GM23338 (cell line): ENCODE measurements around the gene RAB3B. TPM values are rescaled to one million over a fixed set of nuclear protein-coding genes. Genes with fewer than 3 reads are reported as not detected.

Source experiments
- ATAC-seq: fragments of 200-7000 bp; cut with Tn5 transposase; 3 replicates; pipeline ENCODE4 v1.9.1; 2020
- DNase-seq: peaks from one replicate; pipeline ENCODE4 v3.0.0-alpha.2; 2015; ENCODE audit warnings: low spot score
- H2AFZ ChIP-seq: fragments of 200-600 bp; sonication (generic); 2 replicates; pipeline ENCODE4 v1.8.0; 2016; ENCODE audit warnings: antibody characterized with exemption, mild to moderate bottlenecking, moderate library complexity
- H3F3A ChIP-seq: fragments of 200-600 bp; sonication (generic); replicated peaks from 2 replicates; pipeline ENCODE4 v1.8.0; 2017; ENCODE audit warnings: antibody characterized with exemption, mixed run types, low read depth
- H3K27ac ChIP-seq: fragments of 200-600 bp; sonication (generic); 2 replicates; pipeline ENCODE4 v1.6.1; 2016; ENCODE audit warnings: low read depth
- H3K27me3 ChIP-seq: fragments of 200-600 bp; sonication (generic); 2 replicates; pipeline ENCODE4 v1.8.0; 2016; ENCODE audit warnings: mild to moderate bottlenecking, mixed run types, moderate library complexity; ENCODE audit not compliant: insufficient read depth
- H3K36me3 ChIP-seq: fragments of 200-600 bp; sonication (generic); 2 replicates; pipeline ENCODE4 v1.8.0; 2016; ENCODE audit warnings: mild to moderate bottlenecking; ENCODE audit not compliant: insufficient read depth
- H3K4me1 ChIP-seq: fragments of 200-600 bp; sonication (generic); 2 replicates; pipeline ENCODE4 v1.8.0; 2016; ENCODE audit warnings: mild to moderate bottlenecking, moderate library complexity; ENCODE audit not compliant: insufficient read depth
- H3K4me2 ChIP-seq: fragments of 200-600 bp; sonication (generic); 2 replicates; pipeline ENCODE4 v1.7.1; 2017; ENCODE audit warnings: mixed run types
- H3K4me3 ChIP-seq: fragments of 200-600 bp; sonication (generic); 2 replicates; pipeline ENCODE4 v1.6.1; 2016; ENCODE audit warnings: mixed run types
- H3K79me2 ChIP-seq: fragments of 200-600 bp; sonication (generic); replicated peaks from 2 replicates; pipeline ENCODE4 v1.8.0; 2017; ENCODE audit warnings: mild to moderate bottlenecking; ENCODE audit not compliant: insufficient read depth
- H3K9me2 ChIP-seq: fragments of 200-600 bp; sonication (generic); 2 replicates; pipeline ENCODE4 v1.8.0; 2017; ENCODE audit not compliant: insufficient read depth
- H4K20me1 ChIP-seq: fragments of 200-600 bp; sonication (generic); replicated peaks from 2 replicates; pipeline ENCODE4 v1.8.0; 2017; ENCODE audit warnings: mild to moderate bottlenecking; ENCODE audit not compliant: insufficient read depth
- H3K27ac Mint-ChIP-seq: 2 replicates; pipeline ENCODE4 v1.8.0; 2020; ENCODE audit warnings: inconsistent platforms, mild to moderate bottlenecking, moderate library complexity, mixed read lengths
- H3K27me3 Mint-ChIP-seq: 3 replicates; pipeline ENCODE4 v1.8.0; 2022; ENCODE audit warnings: low read depth, mild to moderate bottlenecking, moderate library complexity, mixed read lengths, inconsistent platforms; ENCODE audit not compliant: insufficient read depth, poor library complexity
- H3K36me3 Mint-ChIP-seq: 3 replicates; pipeline ENCODE4 v1.8.0; 2021; ENCODE audit warnings: low read depth, mild to moderate bottlenecking, inconsistent platforms, moderate library complexity, mixed read lengths
- H3K4me1 Mint-ChIP-seq: 3 replicates; pipeline ENCODE4 v1.8.0; 2020; ENCODE audit warnings: mild to moderate bottlenecking, inconsistent platforms, mixed read lengths
- H3K4me3 Mint-ChIP-seq: 3 replicates; pipeline ENCODE4 v1.8.0; 2021; ENCODE audit warnings: moderate library complexity, mild to moderate bottlenecking, inconsistent platforms, mixed read lengths
- H3K9me3 Mint-ChIP-seq: 3 replicates; pipeline ENCODE4 v1.8.0; 2020; ENCODE audit warnings: moderate library complexity, mild to moderate bottlenecking, inconsistent platforms, mixed read lengths
- CREB1 ChIP-seq: fragments of 250-450 bp; sonication (Bioruptor Pico); IDR thresholded peaks from 2 replicates; pipeline ENCODE4 v1.5.0; 2020; ENCODE audit warnings: low read depth, mild to moderate bottlenecking, moderate library complexity
- EZH2 ChIP-seq: fragments of 200-600 bp; sonication (generic); IDR thresholded peaks from one replicate; pipeline ENCODE4 v1.8.0; 2017; ENCODE audit warnings: antibody characterized with exemption, mild to moderate bottlenecking, low read depth; ENCODE audit not compliant: unreplicated experiment
- EZH2phosphoT487 ChIP-seq: fragments of 200-600 bp; sonication (generic); IDR thresholded peaks from one replicate; pipeline ENCODE4 v1.8.1; 2018; ENCODE audit warnings: antibody characterized with exemption; ENCODE audit not compliant: unreplicated experiment
- JUNB ChIP-seq: IDR thresholded peaks from one replicate; pipeline ENCODE4 v1.6.1; 2016; ENCODE audit warnings: antibody characterized with exemption; ENCODE audit not compliant: unreplicated experiment
- ZNF114 ChIP-seq: fragments of 250-450 bp; sonication (Bioruptor Pico); IDR thresholded peaks from 2 replicates; pipeline ENCODE4 v1.5.0; 2020; ENCODE audit warnings: mild to moderate bottlenecking, moderate library complexity
- polyA plus RNA-seq: library from polyadenylated mRNA; unstranded; fragments of >200 nt; fragmentation: Nextera tagmentation; extraction: Ambion mirVana; gene quantifications from 2 replicates; pipeline ENCODE4 v1.2.1, GENCODE V29; 2016
- total RNA-seq: library from RNA; depleted of rRNA; stranded (reverse); fragments of >200 nt; shearing (Covaris generic); gene quantifications from 2 replicates; pipeline ENCODE4 v1.2.3, GENCODE V29; 2014
- TF ChIP-seq, protein P1 (sequence below): IDR thresholded peaks from one replicate; pipeline ENCODE4 v1.6.1; 2018; ENCODE audit warnings: antibody characterized with exemption; ENCODE audit not compliant: unreplicated experiment
- TF ChIP-seq, protein P2 (sequence below): IDR thresholded peaks from 2 replicates; pipeline ENCODE4 v1.6.1; 2016; ENCODE audit warnings: antibody characterized with exemption
- TF ChIP-seq, protein P3 (sequence below): fragments of 250-450 bp; sonication (Bioruptor Pico); IDR thresholded peaks from 2 replicates; pipeline ENCODE4 v1.5.0; 2020; ENCODE audit warnings: mild to moderate bottlenecking, moderate library complexity

Gene RAB3B
- total and polyA plus RNA-seq, 2 experiments from 2014 or later: 18.3 to 37.9 TPM

GRCh38 chr1:52037402-52037814 is 46.9 kb upstream of the RAB3B start:
- TF ChIP-seq EZH2phosphoT487: no peak
- TF ChIP-seq EZH2: no peak
- no peak for TF ChIP-seq CREB1 (CRISPR knock-in tag)
- TF ChIP-seq, protein P1, sequence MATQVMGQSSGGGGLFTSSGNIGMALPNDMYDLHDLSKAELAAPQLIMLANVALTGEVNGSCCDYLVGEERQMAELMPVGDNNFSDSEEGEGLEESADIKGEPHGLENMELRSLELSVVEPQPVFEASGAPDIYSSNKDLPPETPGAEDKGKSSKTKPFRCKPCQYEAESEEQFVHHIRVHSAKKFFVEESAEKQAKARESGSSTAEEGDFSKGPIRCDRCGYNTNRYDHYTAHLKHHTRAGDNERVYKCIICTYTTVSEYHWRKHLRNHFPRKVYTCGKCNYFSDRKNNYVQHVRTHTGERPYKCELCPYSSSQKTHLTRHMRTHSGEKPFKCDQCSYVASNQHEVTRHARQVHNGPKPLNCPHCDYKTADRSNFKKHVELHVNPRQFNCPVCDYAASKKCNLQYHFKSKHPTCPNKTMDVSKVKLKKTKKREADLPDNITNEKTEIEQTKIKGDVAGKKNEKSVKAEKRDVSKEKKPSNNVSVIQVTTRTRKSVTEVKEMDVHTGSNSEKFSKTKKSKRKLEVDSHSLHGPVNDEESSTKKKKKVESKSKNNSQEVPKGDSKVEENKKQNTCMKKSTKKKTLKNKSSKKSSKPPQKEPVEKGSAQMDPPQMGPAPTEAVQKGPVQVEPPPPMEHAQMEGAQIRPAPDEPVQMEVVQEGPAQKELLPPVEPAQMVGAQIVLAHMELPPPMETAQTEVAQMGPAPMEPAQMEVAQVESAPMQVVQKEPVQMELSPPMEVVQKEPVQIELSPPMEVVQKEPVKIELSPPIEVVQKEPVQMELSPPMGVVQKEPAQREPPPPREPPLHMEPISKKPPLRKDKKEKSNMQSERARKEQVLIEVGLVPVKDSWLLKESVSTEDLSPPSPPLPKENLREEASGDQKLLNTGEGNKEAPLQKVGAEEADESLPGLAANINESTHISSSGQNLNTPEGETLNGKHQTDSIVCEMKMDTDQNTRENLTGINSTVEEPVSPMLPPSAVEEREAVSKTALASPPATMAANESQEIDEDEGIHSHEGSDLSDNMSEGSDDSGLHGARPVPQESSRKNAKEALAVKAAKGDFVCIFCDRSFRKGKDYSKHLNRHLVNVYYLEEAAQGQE: no peak
- TF ChIP-seq JUNB: no peak
- TF ChIP-seq, protein P2, sequence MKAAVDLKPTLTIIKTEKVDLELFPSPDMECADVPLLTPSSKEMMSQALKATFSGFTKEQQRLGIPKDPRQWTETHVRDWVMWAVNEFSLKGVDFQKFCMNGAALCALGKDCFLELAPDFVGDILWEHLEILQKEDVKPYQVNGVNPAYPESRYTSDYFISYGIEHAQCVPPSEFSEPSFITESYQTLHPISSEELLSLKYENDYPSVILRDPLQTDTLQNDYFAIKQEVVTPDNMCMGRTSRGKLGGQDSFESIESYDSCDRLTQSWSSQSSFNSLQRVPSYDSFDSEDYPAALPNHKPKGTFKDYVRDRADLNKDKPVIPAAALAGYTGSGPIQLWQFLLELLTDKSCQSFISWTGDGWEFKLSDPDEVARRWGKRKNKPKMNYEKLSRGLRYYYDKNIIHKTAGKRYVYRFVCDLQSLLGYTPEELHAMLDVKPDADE: no peak
- Histone ChIP-seq H3K27ac (no peak overlapping the region), H3K4me3 (no peak overlapping the region), H2AFZ (no peak overlapping the region), H3K27me3 (no peaks in the 10 kb centered on the region), H3K9me2 (no peaks in the 10 kb centered on the region), H3K4me1 (peaks cover 4% of the 10 kb centered on the region), H3K79me2 (peaks cover 18% of the 10 kb centered on the region), H3K4me2 (no peak overlapping the region), H4K20me1 (peaks cover 19% of the 10 kb centered on the region), H3F3A (peaks cover 11% of the 10 kb centered on the region; the same call in 1 of the 2 replicates), H3K36me3 (peaks cover 4% of the 10 kb centered on the region)
- H3K36me3 Mint-ChIP-seq: peaks cover 33% of the 10 kb centered on the region
- no peaks in the 10 kb centered on the region for H3K27me3 Mint-ChIP-seq
- ATAC-seq (no peak), DNase-seq (no peak)
- H3K4me3 Mint-ChIP-seq: no peak overlapping the region
- H3K27ac Mint-ChIP-seq: no peak overlapping the region
- H3K9me3 Mint-ChIP-seq: no peaks in the 10 kb centered on the region
- H3K4me1 Mint-ChIP-seq: peaks cover 7% of the 10 kb centered on the region

- Histone ChIP-seq H3K9me2 (no peaks in the 10 kb centered on the region), H3F3A (peaks cover 11% of the 10 kb centered on the region), H3K4me2 (no peak overlapping the region; the same call in 1 of the 2 replicates), H3K36me3 (peaks cover 7% of the 10 kb centered on the region), H2AFZ (no peak overlapping the region), H3K79me2 (peaks cover 30% of the 10 kb centered on the region), H4K20me1 (peaks cover 14% of the 10 kb centered on the region), H3K4me1 (peaks cover 15% of the 10 kb centered on the region), H3K27me3 (no peaks in the 10 kb centered on the region), H3K4me3 (peak overlapping the region; percentile 78; the same call in 1 of the 2 replicates), H3K27ac (no peak overlapping the region)
- peaks cover 3% of the 10 kb centered on the region for H3K27me3 Mint-ChIP-seq
- H3K36me3 Mint-ChIP-seq: peaks cover 35% of the 10 kb centered on the region
- peak overlapping the region; percentile 91 for H3K4me3 Mint-ChIP-seq
- no peak overlapping the region; the same call in 1 of the 2 replicates for H3K27ac Mint-ChIP-seq
- ATAC-seq (no peak), DNase-seq (no peak)
- H3K4me1 Mint-ChIP-seq: peaks cover 18% of the 10 kb centered on the region
- H3K9me3 Mint-ChIP-seq: no peaks in the 10 kb centered on the region
- TF ChIP-seq EZH2phosphoT487 (no peak), EZH2 (no peak), ZNF114 (CRISPR knock-in tag) (no peak), JUNB (no peak)
- TF ChIP-seq, protein P2: no peak
- TF ChIP-seq, protein P3, sequence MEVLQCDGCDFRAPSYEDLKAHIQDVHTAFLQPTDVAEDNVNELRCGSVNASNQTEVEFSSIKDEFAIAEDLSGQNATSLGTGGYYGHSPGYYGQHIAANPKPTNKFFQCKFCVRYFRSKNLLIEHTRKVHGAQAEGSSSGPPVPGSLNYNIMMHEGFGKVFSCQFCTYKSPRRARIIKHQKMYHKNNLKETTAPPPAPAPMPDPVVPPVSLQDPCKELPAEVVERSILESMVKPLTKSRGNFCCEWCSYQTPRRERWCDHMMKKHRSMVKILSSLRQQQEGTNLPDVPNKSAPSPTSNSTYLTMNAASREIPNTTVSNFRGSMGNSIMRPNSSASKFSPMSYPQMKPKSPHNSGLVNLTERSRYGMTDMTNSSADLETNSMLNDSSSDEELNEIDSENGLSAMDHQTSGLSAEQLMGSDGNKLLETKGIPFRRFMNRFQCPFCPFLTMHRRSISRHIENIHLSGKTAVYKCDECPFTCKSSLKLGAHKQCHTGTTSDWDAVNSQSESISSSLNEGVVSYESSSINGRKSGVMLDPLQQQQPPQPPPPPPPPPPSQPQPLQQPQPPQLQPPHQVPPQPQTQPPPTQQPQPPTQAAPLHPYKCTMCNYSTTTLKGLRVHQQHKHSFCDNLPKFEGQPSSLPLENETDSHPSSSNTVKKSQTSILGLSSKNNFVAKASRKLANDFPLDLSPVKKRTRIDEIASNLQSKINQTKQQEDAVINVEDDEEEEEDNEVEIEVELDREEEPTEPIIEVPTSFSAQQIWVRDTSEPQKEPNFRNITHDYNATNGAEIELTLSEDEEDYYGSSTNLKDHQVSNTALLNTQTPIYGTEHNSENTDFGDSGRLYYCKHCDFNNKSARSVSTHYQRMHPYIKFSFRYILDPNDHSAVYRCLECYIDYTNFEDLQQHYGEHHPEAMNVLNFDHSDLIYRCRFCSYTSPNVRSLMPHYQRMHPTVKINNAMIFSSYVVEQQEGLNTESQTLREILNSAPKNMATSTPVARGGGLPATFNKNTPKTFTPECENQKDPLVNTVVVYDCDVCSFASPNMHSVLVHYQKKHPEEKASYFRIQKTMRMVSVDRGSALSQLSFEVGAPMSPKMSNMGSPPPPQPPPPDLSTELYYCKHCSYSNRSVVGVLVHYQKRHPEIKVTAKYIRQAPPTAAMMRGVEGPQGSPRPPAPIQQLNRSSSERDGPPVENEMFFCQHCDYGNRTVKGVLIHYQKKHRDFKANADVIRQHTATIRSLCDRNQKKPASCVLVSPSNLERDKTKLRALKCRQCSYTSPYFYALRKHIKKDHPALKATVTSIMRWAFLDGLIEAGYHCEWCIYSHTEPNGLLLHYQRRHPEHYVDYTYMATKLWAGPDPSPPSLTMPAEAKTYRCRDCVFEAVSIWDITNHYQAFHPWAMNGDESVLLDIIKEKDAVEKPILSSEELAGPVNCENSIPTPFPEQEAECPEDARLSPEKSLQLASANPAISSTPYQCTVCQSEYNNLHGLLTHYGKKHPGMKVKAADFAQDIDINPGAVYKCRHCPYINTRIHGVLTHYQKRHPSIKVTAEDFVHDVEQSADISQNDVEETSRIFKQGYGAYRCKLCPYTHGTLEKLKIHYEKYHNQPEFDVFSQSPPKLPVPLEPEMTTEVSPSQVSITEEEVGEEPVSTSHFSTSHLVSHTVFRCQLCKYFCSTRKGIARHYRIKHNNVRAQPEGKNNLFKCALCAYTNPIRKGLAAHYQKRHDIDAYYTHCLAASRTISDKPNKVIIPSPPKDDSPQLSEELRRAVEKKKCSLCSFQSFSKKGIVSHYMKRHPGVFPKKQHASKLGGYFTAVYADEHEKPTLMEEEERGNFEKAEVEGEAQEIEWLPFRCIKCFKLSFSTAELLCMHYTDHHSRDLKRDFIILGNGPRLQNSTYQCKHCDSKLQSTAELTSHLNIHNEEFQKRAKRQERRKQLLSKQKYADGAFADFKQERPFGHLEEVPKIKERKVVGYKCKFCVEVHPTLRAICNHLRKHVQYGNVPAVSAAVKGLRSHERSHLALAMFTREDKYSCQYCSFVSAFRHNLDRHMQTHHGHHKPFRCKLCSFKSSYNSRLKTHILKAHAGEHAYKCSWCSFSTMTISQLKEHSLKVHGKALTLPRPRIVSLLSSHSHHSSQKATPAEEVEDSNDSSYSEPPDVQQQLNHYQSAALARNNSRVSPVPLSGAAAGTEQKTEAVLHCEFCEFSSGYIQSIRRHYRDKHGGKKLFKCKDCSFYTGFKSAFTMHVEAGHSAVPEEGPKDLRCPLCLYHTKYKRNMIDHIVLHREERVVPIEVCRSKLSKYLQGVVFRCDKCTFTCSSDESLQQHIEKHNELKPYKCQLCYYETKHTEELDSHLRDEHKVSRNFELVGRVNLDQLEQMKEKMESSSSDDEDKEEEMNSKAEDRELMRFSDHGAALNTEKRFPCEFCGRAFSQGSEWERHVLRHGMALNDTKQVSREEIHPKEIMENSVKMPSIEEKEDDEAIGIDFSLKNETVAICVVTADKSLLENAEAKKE (CRISPR knock-in tag): no peak
These were observed 43.5 kb upstream of the RAB3B start for GRCh38 chr1:52034050-52034384.
